AG09309 (cell line): ENCODE measurements around the gene DUSP22.

Experiments
- DNase-seq: peaks from one replicate; pipeline ENCODE4 v3.0.0-alpha.2; 2010; ENCODE audit warnings: low read depth
- H3K4me3 ChIP-seq: 2 replicates; pipeline ENCODE4 v1.5.1; 2011; ENCODE audit warnings: mild to moderate bottlenecking, low read depth, low read length, moderate library complexity; ENCODE audit not compliant: control insufficient read depth
- CTCF ChIP-seq: IDR thresholded peaks from 2 replicates; pipeline ENCODE4 v1.5.1; 2011; ENCODE audit warnings: mild to moderate bottlenecking, low read depth, low read length, inconsistent platforms; ENCODE audit not compliant: insufficient read depth, control insufficient read depth; ENCODE audit errors: missing control alignments

The DUSP22 gene

GRCh38 chr6:400815-401214, 108.5 kb downstream of the DUSP22 start:
- no peak for TF ChIP-seq CTCF
- H3K4me3 ChIP-seq = no peak overlapping the region

More at GRCh38 chr6:400815-401214, 108.5 kb downstream of the DUSP22 start:
- no peak for DNase-seq
